Spinal cord (tissue), 10 donors: ENCODE data around the gene WNT5A. TPM values are rescaled to one million over a fixed set of nuclear protein-coding genes. Genes with fewer than 3 reads are reported as not detected.

Experiments used
- DNase-seq, 6 donors: peaks; one replicate each; pipeline versions ENCODE4 v3.0.0 to v3.0.0-alpha.2; 2013 to 2015; ENCODE audit warnings: low spot score in 6 of 6, low read depth in 4 of 6
- H3K27ac ChIP-seq: one replicate; pipeline ENCODE4 v1.5.1; 2013; ENCODE audit warnings: low read depth, low read length, control low read depth
- H3K27me3 ChIP-seq: one replicate; pipeline ENCODE4 v1.6.1; 2013; ENCODE audit warnings: low read length; ENCODE audit not compliant: control insufficient read depth, insufficient read depth
- H3K36me3 ChIP-seq: one replicate; pipeline ENCODE4 v1.6.1; 2013; ENCODE audit warnings: low read length; ENCODE audit not compliant: control insufficient read depth, insufficient read depth
- H3K4me1 ChIP-seq: one replicate; pipeline ENCODE4 v1.6.1; 2013; ENCODE audit warnings: low read length; ENCODE audit not compliant: control insufficient read depth, insufficient read depth
- H3K4me3 ChIP-seq: one replicate; pipeline ENCODE4 v1.5.1; 2013; ENCODE audit warnings: low read depth, low read length, control low read depth
- H3K9me3 ChIP-seq: one replicate; pipeline ENCODE4 v1.6.1; 2013; ENCODE audit warnings: low read length; ENCODE audit not compliant: control insufficient read depth, insufficient read depth
- WGBS: methylation state at CpG from one replicate; pipeline ENCODE4 v1.1.5; 2013; ENCODE audit warnings: missing lambda C conversion rate; ENCODE audit not compliant: insufficient coverage; 5-methylcytosine and 5-hydroxymethylcytosine counted together
- polyA plus RNA-seq, 2 donors: library from polyadenylated mRNA; unstranded; fragments of 120-200 nt; gene quantifications; one replicate each; pipeline ENCODE4 v1.2.1, GENCODE V29; 2013; ENCODE audit not compliant: insufficient read length in 2 of 2
- total RNA-seq, 2 donors: library from RNA; depleted of rRNA in 1 of 2; stranded (reverse); fragments of 120-200 nt in 1 of 2; fragments of >200 nt in 1 of 2; gene quantifications; one replicate each; pipeline versions ENCODE4 v1.2.3 to v1.2.4, GENCODE V29; 2013 to 2014
- donor health status: healthy.

WNT5A gene
- total and polyA plus RNA-seq, 4 donors: 12.9 to 25.0 (median 18.1) TPM

- Histone ChIP-seq H3K27me3 (peaks cover under 1% of the 10 kb centered on the region), H3K4me1 (peaks cover 14% of the 10 kb centered on the region), H3K9me3 (no peaks in the 10 kb centered on the region), H3K27ac (no peak overlapping the region), H3K4me3 (no peak overlapping the region), H3K36me3 (no peaks in the 10 kb centered on the region)
- peak in 1 of 6 donors; percentile 38 for DNase-seq
- 52% methylated on average over 3 of the region's 6 CpGs for WGBS
Measured at GRCh38 chr3:55521738-55522421, 34.8 kb upstream of the WNT5A start.

GRCh38 chr3:55521064-55521737 lies 34.1 kb upstream of the WNT5A start:
- H3K4me3 ChIP-seq: no peak overlapping the region
- no peak for DNase-seq
- peaks cover 14% of the 10 kb centered on the region for H3K4me1 ChIP-seq
- no peak overlapping the region for H3K27ac ChIP-seq
- no peaks in the 10 kb centered on the region for H3K36me3 ChIP-seq
- peaks cover 4% of the 10 kb centered on the region for H3K27me3 ChIP-seq
- 73% methylated on average over 9 of the region's 9 CpGs for WGBS
- H3K9me3 ChIP-seq: no peaks in the 10 kb centered on the region

GRCh38 chr3:55519019-55519418 lies 31.9 kb upstream of the WNT5A start:
- DNase-seq: peak in 1 of 6 donors; percentile 11
- H3K36me3 ChIP-seq: no peaks in the 10 kb centered on the region
- H3K27ac ChIP-seq: no peak overlapping the region
- H3K9me3 ChIP-seq: no peaks in the 10 kb centered on the region
- peaks cover 14% of the 10 kb centered on the region for H3K4me1 ChIP-seq
- no peak overlapping the region for H3K4me3 ChIP-seq
- H3K27me3 ChIP-seq: peaks cover 9% of the 10 kb centered on the region
- WGBS: no CpG with 5 or more reads among the region's 3 CpGs

DNA sequence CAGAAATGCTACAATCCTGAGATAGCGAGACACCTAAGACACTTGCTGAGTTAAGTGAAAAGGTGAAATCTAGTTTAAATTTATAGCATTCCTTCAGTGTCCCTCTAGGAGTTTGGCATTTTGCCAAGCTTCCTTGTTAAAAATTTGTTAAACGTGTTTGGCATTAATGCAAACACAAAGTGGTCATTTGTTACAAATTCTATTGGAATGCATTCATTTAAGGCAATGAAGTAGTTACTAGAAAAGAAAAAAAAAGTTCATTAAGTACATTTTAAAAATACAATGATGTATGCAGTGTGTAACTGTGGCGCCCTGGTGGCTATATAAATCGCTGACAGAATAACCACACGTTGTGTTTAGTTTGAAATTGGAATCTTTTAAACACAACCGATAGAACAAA lies 31.3 kb upstream of the WNT5A start:
- no CpG with 5 or more reads among the region's 6 CpGs for WGBS
- Histone ChIP-seq H3K27me3 (peaks cover 9% of the 10 kb centered on the region), H3K36me3 (no peaks in the 10 kb centered on the region), H3K9me3 (no peaks in the 10 kb centered on the region), H3K27ac (no peak overlapping the region), H3K4me1 (peaks cover 14% of the 10 kb centered on the region), H3K4me3 (no peak overlapping the region)
- DNase-seq: peak in 3 of 6 donors; percentile 17 to 65 (median 32)

GRCh38 chr3:55516392-55517030 lies 29.4 kb upstream of the WNT5A start:
- H3K9me3 ChIP-seq: no peaks in the 10 kb centered on the region
- no peak for DNase-seq
- no peak overlapping the region for H3K4me3 ChIP-seq
- no peak overlapping the region for H3K27ac ChIP-seq
- peaks cover 11% of the 10 kb centered on the region for H3K4me1 ChIP-seq
- H3K27me3 ChIP-seq: peaks cover 9% of the 10 kb centered on the region
- no peaks in the 10 kb centered on the region for H3K36me3 ChIP-seq
- WGBS: 75% methylated on average over 2 of the region's 10 CpGs

DNA sequence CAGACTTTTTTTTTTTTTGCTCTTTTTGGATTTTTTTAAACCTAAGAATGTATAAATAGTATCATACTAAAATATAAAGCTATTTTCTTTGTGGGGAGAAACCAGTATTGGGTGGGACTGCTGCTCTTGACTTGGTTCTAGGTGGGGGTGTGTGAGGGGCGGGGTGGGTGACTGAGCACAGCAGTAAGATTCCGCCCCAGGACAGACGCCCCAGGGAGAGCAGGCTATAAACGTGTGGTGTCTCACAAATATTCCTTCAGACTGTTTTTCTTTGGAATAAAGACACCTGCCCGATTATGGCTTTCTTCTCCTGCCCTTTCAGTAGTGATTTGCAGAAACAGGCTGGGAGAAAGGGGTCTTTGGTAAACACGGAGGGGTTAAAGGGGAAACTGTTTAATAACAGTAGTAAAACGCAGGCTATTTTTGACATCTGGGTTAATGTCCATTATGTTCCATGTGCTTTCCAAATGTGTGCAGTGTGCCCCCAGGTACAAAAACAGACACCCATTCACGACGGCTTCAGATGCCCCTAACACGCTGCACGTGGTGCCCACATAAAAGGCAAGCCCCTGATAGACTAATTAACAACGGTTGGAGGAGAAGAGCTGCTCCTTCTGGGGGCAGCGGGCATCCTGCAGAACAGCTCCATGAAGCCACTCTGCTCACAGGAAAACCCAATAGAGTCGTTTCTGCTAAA lies 28.6 kb upstream of the WNT5A start:
- H3K4me1 ChIP-seq: peaks cover 5% of the 10 kb centered on the region
- no peaks in the 10 kb centered on the region for H3K36me3 ChIP-seq
- H3K9me3 ChIP-seq: no peaks in the 10 kb centered on the region
- WGBS: 26% methylated on average over 9 of the region's 14 CpGs
- no peak overlapping the region for H3K4me3 ChIP-seq
- H3K27ac ChIP-seq: no peak overlapping the region
- DNase-seq: no peak
- H3K27me3 ChIP-seq: peaks cover 9% of the 10 kb centered on the region

DNA sequence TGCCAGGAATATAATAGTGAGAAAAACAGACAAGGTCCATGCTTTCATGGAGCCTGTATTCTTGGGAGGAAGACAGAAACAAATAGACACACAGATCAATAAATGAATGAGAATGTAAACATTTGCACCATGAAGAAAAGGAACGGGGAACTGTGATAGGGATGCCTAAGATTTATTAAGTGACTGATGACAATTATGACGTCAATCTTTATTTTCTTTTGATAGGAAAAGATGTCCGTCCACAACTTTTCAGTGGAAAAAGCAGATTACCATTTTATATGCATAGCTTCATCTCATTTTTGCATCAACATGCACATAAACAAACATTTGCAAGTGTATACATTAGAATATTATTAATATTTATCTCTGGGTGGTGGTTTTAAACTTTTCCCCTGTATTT lies 27.9 kb upstream of the WNT5A start:
- no peaks in the 10 kb centered on the region for H3K9me3 ChIP-seq

DNA sequence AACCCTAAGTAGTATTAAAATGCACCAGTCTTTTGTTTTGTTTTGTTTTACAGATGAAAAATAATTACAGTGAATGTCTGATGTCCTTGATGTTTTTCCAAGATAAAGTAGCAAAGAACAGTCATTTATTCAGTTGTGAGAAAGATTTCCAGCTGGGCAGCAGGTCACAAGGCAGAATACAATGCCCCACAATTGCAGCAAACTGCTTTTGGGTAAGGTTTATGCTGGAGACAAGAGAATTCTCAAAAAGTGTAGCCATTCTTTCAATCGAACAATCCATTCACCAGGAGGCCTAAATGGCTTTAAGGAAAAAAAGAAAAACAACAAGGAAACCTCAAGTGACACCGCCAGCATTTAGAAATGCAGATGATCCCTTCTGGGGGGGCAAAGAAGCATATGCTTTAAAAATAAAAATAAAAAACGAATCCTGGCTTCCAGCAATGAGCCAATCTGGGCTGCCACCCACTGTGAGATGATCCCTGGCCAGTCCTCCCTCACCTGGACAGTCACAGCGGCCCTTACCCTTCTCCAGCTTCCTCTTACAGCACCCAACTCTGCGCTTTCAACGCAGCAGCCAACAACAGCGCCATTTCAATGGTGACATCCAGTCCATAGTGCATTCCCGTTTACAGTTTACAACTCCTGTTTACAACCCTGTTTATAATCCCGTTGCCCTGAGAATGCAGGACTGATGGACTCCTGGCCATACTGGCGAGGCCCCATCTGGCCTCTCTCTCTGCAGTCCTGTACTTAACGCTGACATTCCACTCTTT lies 25.7 kb upstream of the WNT5A start:
- Histone ChIP-seq H3K36me3 (no peaks in the 10 kb centered on the region), H3K27ac (no peak overlapping the region), H3K9me3 (no peaks in the 10 kb centered on the region), H3K27me3 (peaks cover 9% of the 10 kb centered on the region), H3K4me3 (no peak overlapping the region), H3K4me1 (peaks cover 5% of the 10 kb centered on the region)
- no peak for DNase-seq
- 51% methylated on average over 10 of the region's 11 CpGs for WGBS

More for the DNA sequence above, 27.9 kb upstream of the WNT5A start:
- Histone ChIP-seq H3K4me1 (peaks cover 5% of the 10 kb centered on the region), H3K4me3 (no peak overlapping the region), H3K27ac (no peak overlapping the region), H3K36me3 (no peaks in the 10 kb centered on the region), H3K27me3 (peaks cover 9% of the 10 kb centered on the region)
- DNase-seq: no peak
- no CpG with 5 or more reads among the region's 3 CpGs for WGBS
